GM21717 (cell line): ENCODE data around the gene LENG1.
A peak's percentile ranks its signal among the peaks of the same experiment; 100 is the strongest.

Experiments
- ATAC-seq: cut with Tn5 transposase; IDR thresholded peaks from one replicate; pipeline ENCODE4 v1.9.1; 2021; ENCODE audit warnings: mild to moderate bottlenecking, moderate library complexity; ENCODE audit not compliant: unreplicated experiment

The LENG1 gene

DNA sequence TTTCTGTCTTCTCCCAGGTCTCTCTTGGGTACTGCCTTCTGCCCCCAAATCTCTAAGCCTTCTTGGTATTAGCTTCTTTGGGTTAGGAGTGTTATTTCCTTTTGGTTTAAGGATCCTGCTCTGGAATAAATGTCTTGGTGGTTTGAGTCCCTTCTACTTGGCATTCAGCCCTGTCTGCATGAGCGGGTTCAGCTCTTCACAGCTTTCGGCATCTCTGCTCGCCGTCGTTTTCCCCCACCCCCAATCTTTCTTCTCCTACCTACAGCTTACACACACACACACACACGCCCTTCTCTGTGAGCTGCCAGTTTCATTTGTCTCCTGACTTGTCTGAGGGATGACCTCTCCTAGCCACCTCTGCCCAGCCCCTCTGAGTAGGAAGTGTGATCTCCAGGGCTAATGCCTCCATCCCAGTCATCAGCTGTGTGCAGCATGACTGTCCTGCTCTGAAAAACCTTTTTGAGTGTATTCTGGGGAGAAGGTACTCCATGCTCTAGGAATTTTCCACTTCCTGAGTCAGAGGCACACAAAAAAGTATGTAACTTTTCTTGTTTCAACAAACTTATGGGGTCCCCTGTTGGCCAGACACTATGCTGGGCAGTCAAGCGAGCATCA, 17.2 kb downstream of the LENG1 start:
- no peak for ATAC-seq

GRCh38 chr19:54141356-54141755, 18.2 kb downstream of the LENG1 start:
- ATAC-seq = no peak

DNA sequence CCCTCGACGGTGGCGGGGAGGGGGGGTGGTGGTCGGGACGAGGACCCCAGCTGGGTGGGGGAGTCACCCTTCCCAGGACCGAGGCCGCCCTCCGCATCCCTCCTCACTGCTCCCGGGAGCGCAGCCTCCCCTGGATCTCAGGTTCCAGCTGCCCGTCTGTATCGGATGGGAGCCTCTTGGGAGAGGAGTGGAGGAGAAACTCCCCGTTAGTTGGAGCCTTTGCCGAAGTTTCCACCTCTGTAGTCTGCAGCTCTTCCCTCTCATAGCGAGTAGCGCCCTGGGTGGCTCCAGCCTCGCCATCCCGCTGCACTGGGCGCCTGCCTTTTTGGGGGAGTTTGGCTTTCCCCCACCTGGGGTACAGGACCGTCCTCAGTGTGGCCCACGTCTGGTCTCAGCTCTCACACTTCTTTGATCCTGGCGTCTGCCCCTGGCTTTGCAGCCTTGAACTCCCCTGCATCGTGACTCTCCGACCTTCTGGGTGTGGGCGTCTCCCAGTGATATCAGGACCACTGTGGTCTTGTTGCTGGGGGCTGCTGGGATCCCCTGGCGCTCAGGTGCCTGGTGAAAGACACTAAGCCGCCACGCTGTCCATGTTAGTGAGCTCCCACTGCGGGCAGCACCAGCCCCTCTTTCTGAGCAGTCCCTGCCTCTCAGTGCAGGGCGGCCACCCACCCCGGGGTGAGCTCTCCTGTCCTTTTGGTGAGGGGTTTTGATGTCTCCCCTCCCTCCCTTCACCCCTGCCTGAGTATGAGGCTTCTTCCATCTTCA, 20.8 kb downstream of the LENG1 start:
- ATAC-seq = no peak

- no peak for ATAC-seq
Observed at GRCh38 chr19:54137699-54138488, 21.6 kb downstream of the LENG1 start, which contains the start of gene CNOT3. Gene CNOT3 (plus strand): TSS chr19:54137762. CDS start chr19:54142979, 5,217 bp downstream.

DNA sequence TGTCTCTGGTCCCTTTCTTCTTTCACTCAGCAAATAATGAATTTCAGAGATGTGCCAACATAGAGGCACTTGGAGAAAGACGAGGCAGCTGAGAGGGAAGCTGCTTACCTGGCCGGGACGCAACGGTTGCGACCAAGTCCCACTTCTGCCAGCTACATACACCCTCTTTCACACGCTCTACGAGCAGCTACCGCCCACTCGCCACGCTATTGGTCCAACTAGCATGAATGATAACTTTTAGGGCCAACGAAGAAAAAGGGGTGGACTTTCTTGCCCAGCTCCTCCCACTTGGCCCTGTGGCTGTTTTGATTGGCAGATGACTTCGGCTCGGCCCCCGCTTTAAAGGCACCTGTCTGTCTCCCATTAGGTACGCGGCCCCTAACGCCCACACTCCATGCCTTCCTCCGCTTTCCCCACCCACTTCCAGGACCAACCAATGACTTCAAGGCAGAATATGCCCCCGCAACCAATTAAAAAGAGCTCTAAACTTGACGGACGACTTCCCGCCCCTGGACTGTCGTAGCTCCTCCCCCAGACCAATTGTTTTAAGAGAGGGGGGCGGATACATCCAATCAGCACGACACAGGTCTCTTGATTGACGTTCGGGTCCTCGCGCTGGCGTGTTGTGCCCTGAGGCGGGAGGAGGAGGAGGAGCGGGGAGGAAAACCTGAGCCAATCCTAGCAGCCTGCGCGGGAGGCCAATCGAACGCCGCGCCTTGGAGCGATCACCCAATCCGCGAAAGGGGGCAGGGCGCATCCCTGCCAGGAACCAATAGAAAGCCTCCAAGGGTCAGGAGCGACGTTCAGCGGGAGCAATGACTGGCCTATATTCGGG, 22.4 kb downstream of the LENG1 start:
- ATAC-seq = peak; percentile 75

DNA sequence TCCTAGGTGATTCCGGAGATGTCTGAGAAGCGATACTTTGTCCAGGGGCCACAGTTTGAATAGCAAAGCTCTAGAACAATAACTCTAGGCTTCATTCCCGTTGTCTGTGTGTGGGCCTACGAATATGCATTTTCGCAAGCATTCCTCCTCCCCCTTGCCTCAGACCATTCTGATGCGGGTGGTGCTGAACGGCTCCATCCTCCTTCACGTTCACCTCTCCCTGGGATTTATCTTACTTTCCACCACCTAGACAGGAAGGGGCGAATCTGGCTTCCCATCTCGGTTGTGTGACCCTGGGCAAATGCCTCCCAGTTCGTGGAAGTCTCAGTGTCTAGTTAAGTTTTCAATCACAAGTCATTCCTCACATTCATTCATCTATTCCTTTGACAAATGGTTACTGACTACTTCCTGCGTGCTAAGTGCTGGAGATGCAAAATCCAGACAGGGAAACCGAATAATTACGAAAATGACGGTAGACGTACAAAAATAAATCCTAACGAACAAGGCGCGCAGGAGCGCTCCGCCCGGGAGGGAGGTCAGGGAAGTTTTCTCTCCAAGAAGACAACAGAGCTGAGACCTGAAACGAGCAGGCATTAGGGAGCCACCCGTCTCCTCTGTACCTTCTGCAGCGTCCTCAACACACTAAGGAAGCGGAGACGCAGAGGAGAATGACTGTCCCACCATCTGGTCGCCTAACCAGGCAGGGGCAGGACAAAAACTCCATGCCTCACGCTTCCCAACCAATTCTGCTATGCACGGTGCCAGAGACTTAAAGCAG, 23.2 kb downstream of the LENG1 start:
- no peak for ATAC-seq

DNA sequence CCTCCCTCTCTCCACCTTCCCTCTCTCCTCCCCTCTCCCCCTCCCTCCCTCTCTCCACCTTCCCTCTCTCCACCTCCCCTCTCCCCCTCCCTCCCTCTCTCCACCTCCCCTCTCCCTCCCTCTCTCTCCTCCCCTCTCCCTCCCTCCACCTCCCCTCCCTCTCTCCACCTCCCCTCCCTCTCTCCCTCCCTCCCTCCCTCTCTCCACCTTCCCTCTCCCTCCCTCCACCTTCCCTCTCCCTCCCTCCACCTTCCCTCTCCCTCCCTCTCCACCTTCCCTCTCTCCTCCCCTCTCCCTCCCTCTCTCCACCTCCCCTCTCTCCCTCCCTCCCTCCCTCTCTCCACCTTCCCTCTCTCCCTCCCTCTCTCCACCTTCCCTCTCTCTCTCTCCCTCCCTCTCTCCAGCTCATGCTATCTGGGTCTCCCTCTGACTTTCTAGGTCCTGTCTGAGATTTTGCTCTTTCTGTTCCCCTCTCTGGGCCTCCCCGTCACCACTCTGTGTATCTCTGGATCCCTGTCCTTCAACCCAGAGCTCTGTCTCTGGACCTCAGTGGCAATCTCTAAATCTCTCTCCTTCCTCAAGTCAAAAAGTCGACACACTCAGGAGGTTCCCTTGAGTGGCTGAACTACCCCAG, 25.4 kb downstream of the LENG1 start:
- ATAC-seq = no peak

GRCh38 chr19:54133312-54133956, 26.1 kb downstream of the LENG1 start:
- no peak for ATAC-seq

- ATAC-seq = no peak
Observed at GRCh38 chr19:54129617-54129996, 29.9 kb downstream of the LENG1 start.

- no peak for ATAC-seq
Observed at GRCh38 chr19:54128796-54129616, 30.5 kb downstream of the LENG1 start.

DNA sequence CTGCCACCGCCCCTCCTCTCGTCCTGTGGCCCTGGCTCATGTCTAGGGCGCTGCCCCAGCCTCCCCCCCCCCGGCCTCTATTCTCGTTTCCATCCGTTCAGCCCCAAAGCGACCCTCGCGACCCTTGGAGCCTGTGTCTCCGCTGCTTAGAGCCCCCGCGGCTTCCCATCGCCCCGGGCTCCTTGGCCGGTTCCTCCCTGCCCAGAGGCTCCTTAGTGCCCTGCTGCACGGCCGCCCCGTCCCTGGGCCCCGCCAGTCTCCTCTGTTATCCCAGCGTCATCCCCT, 31.1 kb downstream of the LENG1 start:
- no peak for ATAC-seq

DNA sequence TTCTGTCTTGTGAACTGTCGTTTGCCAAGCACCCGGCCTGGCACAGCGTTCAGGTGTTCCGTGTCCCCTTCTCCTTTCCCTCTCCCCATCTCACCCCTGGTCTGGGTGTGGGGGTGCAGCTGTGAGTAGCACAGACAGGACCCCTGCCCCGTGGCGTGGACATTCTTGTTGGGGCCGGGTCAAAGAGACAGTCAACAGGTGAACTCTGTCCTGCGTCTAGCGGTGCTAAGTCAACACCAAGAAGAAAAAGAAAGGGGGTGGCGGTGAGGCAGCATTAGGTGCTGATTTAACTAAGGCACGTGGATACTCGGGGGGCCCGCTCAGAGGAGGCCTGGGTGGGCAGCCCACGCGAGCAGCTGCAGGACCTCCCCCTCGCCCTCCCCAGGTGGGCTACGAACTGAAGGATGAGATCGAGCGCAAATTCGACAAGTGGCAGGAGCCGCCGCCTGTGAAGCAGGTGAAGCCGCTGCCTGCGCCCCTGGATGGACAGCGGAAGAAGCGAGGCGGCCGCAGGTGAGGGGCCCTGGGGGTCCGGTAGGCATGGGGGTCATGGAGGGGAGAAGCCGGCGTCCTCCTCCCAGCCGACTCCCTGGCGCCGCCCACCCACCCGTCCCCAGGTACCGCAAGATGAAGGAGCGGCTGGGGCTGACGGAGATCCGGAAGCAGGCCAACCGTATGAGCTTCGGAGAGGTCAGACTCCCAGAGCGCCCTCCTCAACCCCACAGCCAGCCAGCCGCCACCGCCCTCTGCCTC, 31.7 kb downstream of the LENG1 start:
- no peak for ATAC-seq

- ATAC-seq = no peak
Observed at GRCh38 chr19:54125713-54126112, 33.8 kb downstream of the LENG1 start.

GRCh38 chr19:54124393-54124792, 35.1 kb downstream of the LENG1 start:
- ATAC-seq = no peak

DNA sequence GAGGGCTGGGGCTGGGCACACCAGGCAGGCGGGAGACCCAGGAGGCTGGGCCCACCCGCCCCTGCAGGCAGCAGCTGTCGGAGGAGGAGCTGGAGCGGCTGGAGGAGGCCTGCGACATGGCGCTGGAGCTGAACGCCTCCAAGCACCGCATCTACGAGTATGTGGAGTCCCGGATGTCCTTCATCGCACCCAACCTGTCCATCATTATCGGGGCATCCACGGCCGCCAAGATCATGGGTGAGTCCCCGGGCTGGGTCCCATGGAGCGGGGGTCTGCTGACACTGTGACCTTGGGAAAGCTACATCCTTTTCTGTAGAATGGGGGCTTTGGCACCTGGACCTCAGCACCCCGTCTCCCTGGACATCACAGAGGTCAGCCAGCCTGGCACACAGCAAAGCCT, 35.8 kb downstream of the LENG1 start:
- no peak for ATAC-seq

DNA sequence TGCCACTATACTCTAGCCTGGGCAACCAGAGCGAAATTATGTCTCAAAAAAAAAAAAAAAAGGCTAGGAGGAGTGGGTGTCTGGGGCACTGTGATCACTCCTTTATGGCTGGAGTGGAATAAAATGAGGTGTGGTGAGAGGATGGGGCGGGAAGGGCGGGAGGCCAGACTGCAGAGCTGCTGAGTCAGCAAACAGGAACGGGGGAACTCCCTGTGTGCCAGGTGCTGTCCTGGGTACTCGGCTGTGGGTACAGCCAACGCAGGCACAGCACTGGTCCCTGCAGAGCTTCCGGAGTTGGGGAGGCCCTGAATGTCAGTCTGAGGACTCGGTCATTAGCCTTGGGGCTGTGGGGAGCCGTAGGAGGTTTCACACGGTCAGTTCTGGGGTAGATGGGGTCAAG, 38.3 kb downstream of the LENG1 start:
- no peak for ATAC-seq

DNA sequence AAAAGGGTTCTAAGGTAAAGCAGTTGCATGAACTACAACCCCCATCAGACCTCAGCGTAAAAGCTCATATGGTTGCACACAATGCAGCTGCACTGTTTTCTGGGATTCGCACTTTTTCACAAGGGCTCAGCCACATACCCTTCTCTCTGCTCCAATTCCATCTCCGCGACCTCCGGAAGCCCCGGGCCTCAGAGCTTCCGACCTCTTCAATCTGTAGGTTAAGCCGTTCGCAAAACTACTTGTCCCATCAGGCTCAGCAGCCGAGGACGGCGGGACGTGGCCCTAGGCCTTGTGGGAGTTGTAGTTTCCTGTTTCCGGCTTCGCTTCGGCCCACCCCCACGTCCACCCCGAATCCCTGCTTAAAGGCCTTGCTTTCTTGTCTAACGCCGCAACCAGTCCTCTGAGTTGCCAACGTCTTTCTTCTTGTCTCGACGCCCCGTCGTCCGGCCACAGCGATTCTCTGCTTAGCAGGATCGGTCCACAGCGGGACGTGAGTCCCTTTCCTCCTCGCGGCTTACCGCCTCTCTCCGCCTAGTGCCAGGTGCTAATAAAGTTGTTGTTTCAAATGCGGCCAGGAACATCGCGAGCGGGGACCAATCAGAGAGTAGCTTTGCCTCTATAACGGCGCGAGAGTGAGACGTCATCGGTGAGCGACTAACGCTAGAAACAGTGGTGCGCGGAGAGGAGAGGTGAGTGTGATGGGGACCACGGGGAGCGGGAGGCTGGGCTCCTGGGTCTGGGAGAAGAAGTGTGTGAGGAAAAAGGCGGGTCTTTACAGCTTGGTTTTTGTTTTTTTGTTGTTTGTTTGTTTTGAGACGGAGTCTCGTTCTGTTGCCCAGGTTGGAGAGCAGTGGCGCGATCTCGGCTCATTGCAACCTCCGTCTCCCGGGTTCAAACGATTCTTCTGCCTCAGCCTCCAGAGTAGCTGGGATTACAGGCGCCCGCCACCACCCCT, 44.1 kb downstream of the LENG1 start, which contains the start of the genes PRPF31 and TFPT:
Gene PRPF31 (plus strand): TSS at position 646 of the 955 bp plus-strand sequence. CDS start 2,525 bp downstream, outside the sequence.
Gene TFPT (minus strand): TSS at position 549 of the 955 bp plus-strand sequence. CDS start 388 bp downstream, at position 161.
- peak; percentile 71 for ATAC-seq
